ENCODE results near the gene FRMD5.

Gene FRMD5

GRCh38 chr15:44099671-44100070 lies 95.4 kb downstream of the FRMD5 start:
- H3K27me3 ChIP-seq (ENCODE audit: control insufficient read depth in 1 of 2, insufficient read depth in 1 of 2, low read length in 2 of 2) = no peaks in the 10 kb centered on the region
- peak overlapping the region; percentile 31 for H3K9ac ChIP-seq (ENCODE audit: low read length)
- no peak for DNase-seq
- no peak overlapping the region for H2AK5ac ChIP-seq (ENCODE audit: low read length, severe bottlenecking)
- no peak overlapping the region for H3K27ac ChIP-seq (ENCODE audit: low read length, poor library complexity, severe bottlenecking)
- H2BK120ac ChIP-seq (ENCODE audit: low read depth, low read length) = no peak overlapping the region
- no peak overlapping the region for H3K18ac ChIP-seq (ENCODE audit: low read depth in 1 of 2, low read length in 2 of 2)
- no peaks in the 10 kb centered on the region for H3K9me3 ChIP-seq (ENCODE audit: control insufficient read depth, low read length)
- no peak overlapping the region for H3K4me3 ChIP-seq (ENCODE audit: insufficient read depth in 1 of 2, low read depth in 1 of 2, low read length in 2 of 2)
- H2BK15ac ChIP-seq (ENCODE audit: low read depth, poor library complexity, severe bottlenecking) = no peak overlapping the region
- H2BK5ac ChIP-seq (ENCODE audit: low read depth, low read length, poor library complexity, severe bottlenecking) = no peak overlapping the region
- WGBS = 96% methylated on average over 1 of the region's 1 CpG
- no peak overlapping the region for H4K91ac ChIP-seq (ENCODE audit: low read length)
- H3K4me1 ChIP-seq (ENCODE audit: control insufficient read depth, insufficient read depth, low read depth, low read length) = no peaks in the 10 kb centered on the region
- no peak overlapping the region for H2AFZ ChIP-seq (ENCODE audit: low read depth, low read length)
- H3K4ac ChIP-seq (ENCODE audit: low read depth in 1 of 2, low read length in 2 of 2) = no peak overlapping the region
- H3K23ac ChIP-seq (ENCODE audit: low read length in 2 of 2) = no peak overlapping the region
- peaks cover 18% of the 10 kb centered on the region for H3K79me1 ChIP-seq (replicated peaks; ENCODE audit: low read length, poor library complexity, severe bottlenecking)
- no peak overlapping the region for H3K14ac ChIP-seq (ENCODE audit: low read length in 2 of 2)
- no peak overlapping the region for H4K8ac ChIP-seq (ENCODE audit: low read length)
- H2BK12ac ChIP-seq (ENCODE audit: low read length in 2 of 2) = no peak overlapping the region
- H3K4me2 ChIP-seq (ENCODE audit: low read length, poor library complexity, severe bottlenecking) = no peak overlapping the region
- H3K36me3 ChIP-seq (ENCODE audit: control insufficient read depth in 1 of 2, insufficient read depth in 2 of 2, low read depth in 1 of 2, low read length in 2 of 2) = no peaks in the 10 kb centered on the region

- Histone ChIP-seq H4K8ac (ENCODE audit: low read length) (no peak overlapping the region), H3K36me3 (ENCODE audit: control insufficient read depth in 1 of 2, insufficient read depth in 2 of 2, low read depth in 1 of 2, low read length in 2 of 2) (no peaks in the 10 kb centered on the region), H3K79me1 (replicated peaks; ENCODE audit: low read length, poor library complexity, severe bottlenecking) (peaks cover 24% of the 10 kb centered on the region), H2BK5ac (ENCODE audit: low read depth, low read length, poor library complexity, severe bottlenecking) (no peak overlapping the region), H3K4me1 (ENCODE audit: control insufficient read depth, insufficient read depth, low read depth, low read length) (peaks cover 1% of the 10 kb centered on the region), H3K18ac (ENCODE audit: low read depth in 1 of 2, low read length in 2 of 2) (no peak overlapping the region), H4K91ac (ENCODE audit: low read length) (no peak overlapping the region), H2BK12ac (ENCODE audit: low read length in 2 of 2) (no peak overlapping the region), H3K9ac (ENCODE audit: low read length) (no peak overlapping the region), H3K9me3 (ENCODE audit: control insufficient read depth, low read length) (no peaks in the 10 kb centered on the region), H2BK15ac (ENCODE audit: low read depth, poor library complexity, severe bottlenecking) (no peak overlapping the region), H3K14ac (ENCODE audit: low read length in 2 of 2) (no peak overlapping the region), H2BK120ac (ENCODE audit: low read depth, low read length) (no peak overlapping the region), H2AK5ac (ENCODE audit: low read length, severe bottlenecking) (no peak overlapping the region), H3K27me3 (ENCODE audit: control insufficient read depth in 1 of 2, insufficient read depth in 1 of 2, low read length in 2 of 2) (no peaks in the 10 kb centered on the region), H3K4ac (ENCODE audit: low read depth in 1 of 2, low read length in 2 of 2) (no peak overlapping the region), H3K4me3 (ENCODE audit: insufficient read depth in 1 of 2, low read depth in 1 of 2, low read length in 2 of 2) (no peak overlapping the region), H3K23ac (ENCODE audit: low read length in 2 of 2) (no peak overlapping the region), H3K27ac (ENCODE audit: low read length, poor library complexity, severe bottlenecking) (no peak overlapping the region), H3K4me2 (ENCODE audit: low read length, poor library complexity, severe bottlenecking) (no peak overlapping the region), H2AFZ (ENCODE audit: low read depth, low read length) (no peak overlapping the region)
- 42% methylated on average over 2 of the region's 3 CpGs for WGBS
- no peak for DNase-seq
These were observed 97.5 kb downstream of the FRMD5 start for GRCh38 chr15:44097552-44097951.

GRCh38 chr15:44096596-44096995 lies 98.5 kb downstream of the FRMD5 start:
- Histone ChIP-seq H3K27me3 (ENCODE audit: control insufficient read depth in 1 of 2, insufficient read depth in 1 of 2, low read length in 2 of 2) (no peaks in the 10 kb centered on the region), H3K36me3 (ENCODE audit: control insufficient read depth in 1 of 2, insufficient read depth in 2 of 2, low read depth in 1 of 2, low read length in 2 of 2) (no peaks in the 10 kb centered on the region), H2BK5ac (ENCODE audit: low read depth, low read length, poor library complexity, severe bottlenecking) (no peak overlapping the region), H3K9ac (ENCODE audit: low read length) (no peak overlapping the region), H4K91ac (ENCODE audit: low read length) (no peak overlapping the region), H2BK120ac (ENCODE audit: low read depth, low read length) (no peak overlapping the region), H3K4me3 (ENCODE audit: insufficient read depth in 1 of 2, low read depth in 1 of 2, low read length in 2 of 2) (no peak overlapping the region), H3K27ac (ENCODE audit: low read length, poor library complexity, severe bottlenecking) (no peak overlapping the region), H2BK12ac (ENCODE audit: low read length in 2 of 2) (no peak overlapping the region), H3K4me1 (ENCODE audit: control insufficient read depth, insufficient read depth, low read depth, low read length) (peaks cover 1% of the 10 kb centered on the region), H3K18ac (ENCODE audit: low read depth in 1 of 2, low read length in 2 of 2) (no peak overlapping the region), H4K8ac (ENCODE audit: low read length) (no peak overlapping the region), H3K4ac (ENCODE audit: low read depth in 1 of 2, low read length in 2 of 2) (no peak overlapping the region), H2AFZ (ENCODE audit: low read depth, low read length) (no peak overlapping the region), H3K79me1 (replicated peaks; ENCODE audit: low read length, poor library complexity, severe bottlenecking) (peaks cover 30% of the 10 kb centered on the region), H3K9me3 (ENCODE audit: control insufficient read depth, low read length) (no peaks in the 10 kb centered on the region), H2AK5ac (ENCODE audit: low read length, severe bottlenecking) (no peak overlapping the region), H2BK15ac (ENCODE audit: low read depth, poor library complexity, severe bottlenecking) (no peak overlapping the region), H3K14ac (ENCODE audit: low read length in 2 of 2) (no peak overlapping the region), H3K23ac (ENCODE audit: low read length in 2 of 2) (no peak overlapping the region), H3K4me2 (ENCODE audit: low read length, poor library complexity, severe bottlenecking) (no peak overlapping the region)
- DNase-seq = no peak
- WGBS = 85% methylated on average over 3 of the region's 3 CpGs

- no peak overlapping the region for H4K91ac ChIP-seq (ENCODE audit: low read length)
- H3K79me1 ChIP-seq (replicated peaks; ENCODE audit: low read length, poor library complexity, severe bottlenecking) = peaks cover 32% of the 10 kb centered on the region
- H3K27ac ChIP-seq (ENCODE audit: low read length, poor library complexity, severe bottlenecking) = no peak overlapping the region
- H3K36me3 ChIP-seq (ENCODE audit: control insufficient read depth in 1 of 2, insufficient read depth in 2 of 2, low read depth in 1 of 2, low read length in 2 of 2) = no peaks in the 10 kb centered on the region
- no peak for DNase-seq
- H3K14ac ChIP-seq (ENCODE audit: low read length in 2 of 2) = no peak overlapping the region
- H3K18ac ChIP-seq (ENCODE audit: low read depth in 1 of 2, low read length in 2 of 2) = no peak overlapping the region
- no peak overlapping the region for H3K4me3 ChIP-seq (ENCODE audit: insufficient read depth in 1 of 2, low read depth in 1 of 2, low read length in 2 of 2)
- peak overlapping the region; percentile 10 for H3K9ac ChIP-seq (ENCODE audit: low read length)
- H2AK5ac ChIP-seq (ENCODE audit: low read length, severe bottlenecking) = no peak overlapping the region
- no peak overlapping the region for H2BK12ac ChIP-seq (ENCODE audit: low read length in 2 of 2)
- no peaks in the 10 kb centered on the region for H3K27me3 ChIP-seq (ENCODE audit: control insufficient read depth in 1 of 2, insufficient read depth in 1 of 2, low read length in 2 of 2)
- H2BK15ac ChIP-seq (ENCODE audit: low read depth, poor library complexity, severe bottlenecking) = no peak overlapping the region
- no peak overlapping the region for H2AFZ ChIP-seq (ENCODE audit: low read depth, low read length)
- peaks cover 1% of the 10 kb centered on the region for H3K4me1 ChIP-seq (ENCODE audit: control insufficient read depth, insufficient read depth, low read depth, low read length)
- no peak overlapping the region for H3K23ac ChIP-seq (ENCODE audit: low read length in 2 of 2)
- no peak overlapping the region for H4K8ac ChIP-seq (ENCODE audit: low read length)
- H2BK120ac ChIP-seq (ENCODE audit: low read depth, low read length) = no peak overlapping the region
- H3K9me3 ChIP-seq (ENCODE audit: control insufficient read depth, low read length) = no peaks in the 10 kb centered on the region
- H2BK5ac ChIP-seq (ENCODE audit: low read depth, low read length, poor library complexity, severe bottlenecking) = no peak overlapping the region
- WGBS = 89% methylated on average over 3 of the region's 3 CpGs
- no peak overlapping the region for H3K4ac ChIP-seq (ENCODE audit: low read depth in 1 of 2, low read length in 2 of 2)
- H3K4me2 ChIP-seq (ENCODE audit: low read length, poor library complexity, severe bottlenecking) = peak overlapping the region; percentile 16
These were observed 100.3 kb downstream of the FRMD5 start for GRCh38 chr15:44094781-44095180.

Data from mesenchymal stem cell (in vitro differentiated cells and primary cell).